HG02763 (cell line): ENCODE measurements around the gene NOTCH2NLA.
"Not testable (repeated sequence)": the region's sequence is repeated elsewhere in the genome, so short reads cannot be mapped to it uniquely, and the experiment has no call there.

Experiments used
- ATAC-seq: cut with Tn5 transposase; IDR thresholded peaks from one replicate; pipeline ENCODE4 v1.9.1; 2021; ENCODE audit warnings: mild to moderate bottlenecking, moderate library complexity; ENCODE audit not compliant: unreplicated experiment

The NOTCH2NLA gene

GRCh38 chr1:146228710-146229477 is at the start of gene NOTCH2NLA:
TSS of gene NOTCH2NLA (minus strand) at chr1:146229021. CDS start at chr1:146189337, 39,684 bp downstream.
- ATAC-seq, result not testable (repeated sequence)

DNA sequence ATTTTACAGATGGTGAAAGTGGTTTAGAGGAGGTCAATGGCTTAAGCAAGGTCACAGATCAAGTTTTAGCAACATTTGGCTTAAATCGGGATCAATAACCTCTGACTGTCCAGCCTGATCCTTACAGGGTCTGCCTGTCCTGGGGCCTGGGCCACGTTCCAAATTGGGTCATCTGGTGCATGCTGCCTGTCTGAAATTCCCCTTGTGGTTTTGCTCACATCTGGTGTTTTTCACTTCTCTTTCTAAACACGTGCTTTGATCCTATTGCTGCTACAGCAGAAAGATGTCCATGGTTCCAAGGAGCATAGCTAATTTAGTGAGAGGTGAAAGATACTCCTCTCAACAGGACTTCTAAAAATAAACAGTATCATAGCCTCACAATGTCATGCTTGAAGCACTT is 49.5 kb upstream of the NOTCH2NLA start:
- peak; percentile 69 for ATAC-seq

DNA sequence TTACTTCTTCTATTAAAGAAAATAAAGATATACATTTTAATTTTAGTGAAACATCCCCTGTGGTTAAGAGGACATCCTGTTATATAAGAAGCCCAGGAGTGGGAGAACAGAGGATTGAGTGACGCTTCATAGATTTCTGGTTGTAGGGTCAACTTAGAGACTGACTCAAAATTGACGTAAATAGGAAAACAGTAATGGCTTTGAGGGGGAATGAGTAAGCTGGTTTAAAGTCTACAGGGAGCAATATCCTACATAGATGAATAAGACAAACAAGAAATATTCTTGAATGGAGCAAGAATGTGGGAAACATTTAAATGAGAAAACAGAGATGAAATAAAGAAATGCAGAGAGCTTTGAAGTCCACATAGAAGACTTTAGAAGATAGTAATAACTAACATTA is 48.3 kb upstream of the NOTCH2NLA start:
- not testable (repeated sequence) for ATAC-seq

GRCh38 chr1:146274083-146274482 is 45.3 kb upstream of the NOTCH2NLA start:
- ATAC-seq, result not testable (repeated sequence)

DNA sequence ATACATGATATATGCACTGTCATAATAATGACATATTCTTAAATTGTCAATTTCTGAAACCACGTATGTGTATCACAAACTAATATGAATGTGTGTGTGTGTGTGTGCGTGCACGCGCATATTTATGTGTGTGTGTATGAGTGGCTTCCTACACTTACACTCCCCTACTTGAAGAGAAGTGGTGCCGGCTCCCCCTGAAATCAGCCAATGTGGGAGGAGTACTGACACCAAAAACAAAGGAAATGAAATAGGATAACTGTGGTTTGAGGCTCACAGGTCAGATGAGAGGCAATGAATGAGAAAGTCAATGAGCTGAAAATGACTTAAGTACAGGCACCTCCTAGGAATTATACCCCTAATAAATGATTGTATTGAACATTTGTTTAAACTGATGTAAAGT is 44.4 kb upstream of the NOTCH2NLA start:
- ATAC-seq, result not testable (repeated sequence)

DNA sequence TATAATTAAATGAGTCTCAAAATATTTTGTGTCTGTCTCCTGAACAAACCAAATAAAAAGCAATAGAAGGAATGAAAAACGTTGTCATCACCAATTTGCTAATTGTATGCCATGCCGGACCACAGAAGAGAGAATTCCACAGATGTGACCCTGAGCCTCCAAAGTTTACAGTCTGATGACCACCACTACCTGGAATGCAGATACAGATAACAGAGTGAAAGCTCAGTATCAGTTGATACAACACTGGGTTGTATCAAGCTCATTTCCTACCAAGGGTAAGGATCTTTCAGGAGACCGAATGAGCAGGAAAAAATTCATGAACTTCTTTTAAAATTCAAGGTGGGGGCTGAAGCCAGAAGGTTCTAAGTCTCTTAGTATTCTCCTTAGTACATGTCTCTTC is 43.9 kb upstream of the NOTCH2NLA start:
- not testable (repeated sequence) for ATAC-seq

- ATAC-seq, result not testable (repeated sequence)
Observed at GRCh38 chr1:146271977-146272376, 43.2 kb upstream of the NOTCH2NLA start.

- ATAC-seq, result not testable (repeated sequence)
Observed at GRCh38 chr1:146270129-146270528, 41.3 kb upstream of the NOTCH2NLA start.

DNA sequence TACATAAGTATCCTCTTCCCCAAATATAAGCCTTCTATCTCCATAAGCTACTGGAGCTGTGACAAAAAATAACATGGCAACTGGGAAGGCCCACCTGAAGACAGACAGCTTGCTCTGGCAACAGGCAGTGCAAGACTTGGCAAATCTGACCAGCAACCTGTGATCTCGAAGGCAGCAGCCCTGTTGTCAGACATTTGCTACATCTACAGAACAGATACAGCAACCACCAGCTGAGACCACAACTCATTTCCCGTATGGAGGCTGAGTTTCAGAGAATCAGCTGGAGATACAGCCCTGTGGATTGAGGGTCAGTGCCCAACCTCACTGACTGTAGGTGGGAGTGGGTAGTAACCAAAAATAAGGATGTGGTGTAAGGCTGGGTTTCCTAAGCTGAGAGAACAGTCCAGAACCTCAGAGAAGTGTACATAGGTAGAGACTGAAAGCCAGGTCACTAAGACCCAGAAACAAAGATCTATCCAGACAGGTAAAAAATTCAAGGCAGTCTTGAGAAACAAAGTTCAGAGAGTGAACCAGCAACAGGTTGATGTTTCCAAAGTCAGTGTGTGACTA is 37.4 kb upstream of the NOTCH2NLA start:
- ATAC-seq, result not testable (repeated sequence)

DNA sequence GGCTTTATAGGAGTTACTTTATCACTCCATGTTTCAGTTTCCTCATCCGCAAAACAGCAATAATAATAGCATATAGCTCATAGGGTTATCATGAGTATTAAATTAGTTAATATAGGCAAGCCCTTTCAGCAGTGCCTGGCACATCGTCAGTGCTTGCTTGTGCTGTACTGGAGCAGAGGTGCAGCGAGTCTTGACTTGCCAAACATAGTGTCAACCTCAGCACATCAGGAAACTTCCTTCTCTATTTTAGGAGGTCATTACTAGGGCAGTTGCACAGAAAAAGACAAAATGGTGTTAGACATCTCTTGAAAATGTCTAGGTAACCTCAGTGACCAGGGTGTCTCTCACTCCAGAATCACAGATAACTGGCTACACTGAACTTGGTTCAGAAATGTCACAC is 35.9 kb upstream of the NOTCH2NLA start:
- ATAC-seq, result not testable (repeated sequence)

- not testable (repeated sequence) for ATAC-seq
Observed at GRCh38 chr1:146260006-146260730, 31.3 kb upstream of the NOTCH2NLA start.

DNA sequence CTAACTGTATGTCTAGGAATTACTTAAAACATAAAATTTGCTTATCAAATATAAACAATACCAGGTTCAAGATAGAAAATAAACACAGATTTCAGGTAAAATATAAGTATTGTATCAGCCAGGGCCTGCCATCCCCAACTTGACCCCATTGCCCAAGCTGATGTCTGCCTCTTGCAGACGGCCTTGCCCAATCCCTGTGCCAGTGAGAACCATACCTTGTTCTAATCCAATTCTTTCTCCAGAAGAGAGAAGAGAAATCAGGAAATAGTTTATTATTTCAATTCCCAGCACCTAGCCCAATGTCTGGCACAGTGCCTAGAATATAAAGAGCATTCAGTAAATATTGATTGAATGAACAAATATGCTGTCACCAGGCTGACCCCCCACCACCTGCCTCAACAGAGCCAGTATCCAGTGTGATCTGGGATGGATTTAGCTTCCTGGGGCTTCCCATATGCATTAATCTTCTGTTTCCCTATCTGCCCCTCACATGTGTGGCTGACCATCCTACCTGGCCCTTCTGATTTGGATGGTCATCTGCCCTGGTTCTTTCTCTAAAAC is 29.3 kb upstream of the NOTCH2NLA start:
- not testable (repeated sequence) for ATAC-seq

- not testable (repeated sequence) for ATAC-seq
Observed at GRCh38 chr1:146254569-146255197, 25.9 kb upstream of the NOTCH2NLA start.

DNA sequence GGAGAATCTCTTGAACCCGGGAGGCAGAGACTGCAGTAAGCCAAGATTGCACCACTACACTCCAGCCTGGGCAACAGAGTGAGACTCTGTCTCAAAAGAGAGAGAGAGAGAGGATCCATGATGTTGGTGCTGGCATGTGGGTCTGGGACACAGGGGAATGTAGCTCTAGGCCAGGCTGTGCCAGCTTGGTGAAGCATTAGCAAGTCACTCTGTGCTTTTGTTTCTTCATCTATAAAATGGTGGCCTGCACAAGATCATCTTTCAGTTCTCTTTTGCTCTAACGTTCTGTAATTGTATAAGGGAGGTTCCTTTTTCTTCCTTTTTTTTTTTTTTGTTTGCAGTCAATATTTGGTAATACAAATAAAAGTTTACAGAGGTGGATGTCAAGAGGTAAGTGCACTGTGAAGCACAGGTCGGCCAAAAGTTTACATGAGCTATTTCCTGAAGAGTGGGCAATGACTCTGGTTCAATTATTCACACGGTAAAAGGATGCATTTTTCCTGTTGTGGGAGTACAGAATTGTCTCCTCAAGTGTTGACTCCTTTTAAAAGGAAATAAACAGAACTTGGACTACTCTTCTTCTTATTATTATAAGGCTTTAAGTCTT is 24.5 kb upstream of the NOTCH2NLA start:
- not testable (repeated sequence) for ATAC-seq

GRCh38 chr1:146251523-146251922 is 22.7 kb upstream of the NOTCH2NLA start:
- ATAC-seq, result not testable (repeated sequence)

DNA sequence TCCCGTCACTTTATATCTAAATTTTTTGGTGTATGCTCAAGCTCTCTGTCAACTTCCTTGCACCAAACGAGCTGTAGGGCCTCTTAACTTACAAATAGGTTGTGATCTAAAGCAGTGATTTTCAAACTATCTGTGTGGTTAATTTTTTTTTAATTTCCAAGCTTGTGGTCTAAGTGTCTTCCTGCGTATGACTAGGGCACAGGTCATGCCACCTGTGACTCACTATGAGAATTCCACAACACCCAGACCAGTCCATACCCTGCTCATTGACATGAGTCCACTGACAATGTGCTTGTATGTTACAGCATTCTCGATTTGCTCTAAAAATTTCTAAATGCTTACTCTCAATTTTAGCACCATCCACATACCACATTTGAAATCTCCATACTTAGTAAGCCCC is 19.8 kb upstream of the NOTCH2NLA start:
- ATAC-seq, result not testable (repeated sequence)

GRCh38 chr1:146236626-146237025 is 7.8 kb upstream of the NOTCH2NLA start:
- not testable (repeated sequence) for ATAC-seq

GRCh38 chr1:146236026-146236601 is 7.3 kb upstream of the NOTCH2NLA start:
- ATAC-seq, result not testable (repeated sequence)

- ATAC-seq, result not testable (repeated sequence)
Observed at GRCh38 chr1:146228144-146228682, 608 bp downstream of the NOTCH2NLA start.

DNA sequence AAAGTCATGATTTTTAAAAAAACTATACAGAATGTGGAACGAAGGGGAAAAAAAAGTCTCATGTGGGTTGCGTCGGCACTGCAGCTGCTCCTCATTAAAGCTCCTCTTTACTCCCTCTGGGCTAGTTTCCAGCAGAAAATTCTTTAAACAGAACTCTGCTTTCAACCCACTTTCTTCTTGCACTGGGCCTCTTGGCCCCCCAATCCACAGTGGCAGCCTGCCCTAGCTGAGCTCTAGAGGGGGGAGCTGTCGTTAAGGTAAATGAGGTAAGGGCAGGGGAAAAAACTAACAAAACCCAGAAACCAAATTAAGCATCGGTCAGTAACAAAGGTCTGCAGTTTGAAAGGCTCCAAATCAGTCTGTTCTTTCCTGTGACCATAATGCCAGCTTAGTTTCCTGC is 54.3 kb downstream of the NOTCH2NLA start:
- not testable (repeated sequence) for ATAC-seq
